HG03108 (cell line): ENCODE results near the gene HOXB5.

Experiments
- ATAC-seq: cut with Tn5 transposase; IDR thresholded peaks from one replicate; pipeline ENCODE4 v1.9.1; 2021; ENCODE audit warnings: moderate library complexity; ENCODE audit not compliant: unreplicated experiment

Gene HOXB5

DNA sequence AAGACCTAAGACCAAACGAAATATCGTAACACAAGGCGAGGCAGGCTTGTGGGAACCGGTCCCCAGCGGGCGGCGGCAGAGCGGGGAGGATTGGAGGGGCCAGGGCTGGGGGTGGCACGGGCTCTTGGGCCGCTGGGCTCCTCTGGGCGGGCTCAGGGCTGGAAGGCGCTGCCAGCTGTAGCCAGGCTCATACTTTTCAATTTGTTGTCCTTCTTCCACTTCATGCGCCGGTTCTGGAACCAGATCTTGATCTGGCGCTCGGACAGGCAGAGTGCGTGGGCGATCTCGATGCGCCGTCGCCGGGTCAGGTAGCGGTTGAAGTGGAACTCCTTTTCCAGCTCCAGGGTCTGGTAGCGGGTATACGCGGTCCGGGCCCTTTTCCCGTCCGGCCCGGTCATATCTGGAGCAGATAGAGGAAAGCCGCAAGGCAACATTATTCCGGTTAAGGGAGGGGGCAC, 1.5 kb downstream of the HOXB5 start:
- ATAC-seq = no peak

DNA sequence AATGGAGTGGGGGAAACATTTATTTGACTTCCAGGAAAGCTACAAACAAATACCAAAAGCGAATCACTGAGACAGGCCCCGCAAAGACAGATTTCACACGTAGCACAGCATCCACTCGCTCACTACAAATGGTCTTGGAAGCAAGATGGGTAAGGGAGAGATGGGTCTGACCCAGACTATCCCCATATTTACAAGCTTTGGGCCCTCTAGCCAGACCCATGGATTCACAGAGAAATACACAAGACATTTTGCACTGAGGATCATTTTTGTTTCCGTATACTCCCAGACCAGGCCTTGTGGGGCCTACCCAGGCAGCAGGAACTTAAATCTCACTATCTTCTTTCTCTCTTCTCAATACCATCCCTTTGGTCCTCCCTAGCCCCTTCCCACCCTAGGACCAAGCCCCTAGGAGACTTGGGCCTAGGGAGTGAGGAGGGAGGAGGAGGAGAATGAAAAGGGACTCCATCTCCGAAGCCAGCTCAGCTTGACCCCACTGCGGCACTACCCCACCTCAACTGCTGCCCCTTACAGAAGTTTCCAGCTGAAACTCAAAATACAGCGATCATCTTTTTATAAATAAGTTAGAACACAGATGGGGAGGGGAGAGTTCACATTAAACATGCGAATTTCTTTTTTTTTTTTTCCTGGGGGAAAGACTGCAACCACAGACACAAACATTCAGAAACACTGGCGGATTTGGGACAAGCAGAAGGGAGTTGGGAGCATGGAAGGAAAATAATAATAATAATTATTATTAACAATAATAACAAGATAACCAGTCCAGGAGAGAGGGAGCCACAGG, 2.1 kb downstream of the HOXB5 start:
- ATAC-seq = no peak

DNA sequence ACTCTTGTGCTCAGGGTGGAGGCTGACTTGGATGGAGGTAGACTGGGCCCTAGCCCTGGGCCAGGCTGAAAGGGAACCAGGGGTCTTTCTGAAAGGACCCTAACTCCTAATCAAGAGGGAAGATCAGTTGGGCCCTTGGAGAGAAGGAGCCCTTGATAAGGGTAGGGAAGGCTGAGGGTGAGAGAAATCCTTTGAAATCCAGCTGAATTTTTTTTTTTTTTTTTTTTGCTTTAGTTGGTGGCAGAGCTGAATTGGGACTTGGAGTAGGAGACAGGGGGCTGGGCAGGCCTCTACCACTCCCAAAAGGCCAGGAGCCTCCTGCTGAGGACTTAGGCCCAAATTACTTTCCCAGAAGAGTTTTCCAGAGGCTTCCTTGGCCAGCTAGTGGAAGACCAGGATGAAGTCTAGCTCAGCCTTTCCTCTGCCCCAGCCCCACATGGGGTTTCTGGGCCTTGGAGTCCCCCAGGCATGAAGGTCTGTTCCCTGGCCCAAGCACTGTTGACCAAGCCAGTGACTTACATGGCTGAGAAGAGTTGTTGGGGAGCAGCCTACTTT, 2.9 kb downstream of the HOXB5 start:
- no peak for ATAC-seq

DNA sequence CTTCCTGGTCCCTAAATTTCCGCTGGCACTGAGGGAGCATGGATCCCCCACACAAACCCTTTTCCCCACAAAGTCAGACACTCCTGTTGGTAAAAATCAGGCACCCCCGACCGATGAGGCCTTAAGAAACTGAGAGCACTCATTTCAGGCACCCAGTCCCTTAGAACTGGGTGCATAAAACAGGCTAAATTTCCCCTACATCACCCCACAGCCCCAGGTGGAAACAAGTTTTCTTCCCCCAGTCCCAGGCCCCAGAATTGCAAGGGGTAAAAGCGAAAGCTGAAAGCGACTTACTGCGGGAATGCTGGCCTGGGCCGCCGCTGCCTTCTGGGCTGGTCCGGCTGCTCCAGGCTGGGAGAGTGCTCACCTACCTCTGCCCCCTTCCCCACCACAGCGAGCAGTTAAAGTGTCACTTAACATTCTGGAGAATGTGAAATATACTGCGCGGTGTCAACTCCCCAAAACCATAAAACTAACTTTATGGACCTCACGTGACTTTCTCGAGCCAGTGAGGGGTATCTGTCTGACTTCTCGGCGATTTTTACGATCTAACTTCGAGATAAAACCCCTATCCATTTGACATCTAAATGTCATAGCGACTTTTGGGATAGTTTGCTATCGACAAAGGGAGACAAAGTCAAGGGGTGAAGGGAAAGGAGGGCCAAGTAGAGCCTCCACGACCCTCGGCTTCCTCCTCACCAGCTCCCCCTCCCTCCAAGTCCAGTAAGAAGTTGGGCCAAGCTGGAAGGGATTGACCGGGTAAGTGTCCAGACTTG, 3.6 kb downstream of the HOXB5 start, which contains the start of gene HOXB3:
TSS of gene HOXB3 (minus strand) at position 411 of the 776 bp plus-strand sequence. CDS start 37,767 bp downstream, outside the sequence.
- ATAC-seq = no peak

DNA sequence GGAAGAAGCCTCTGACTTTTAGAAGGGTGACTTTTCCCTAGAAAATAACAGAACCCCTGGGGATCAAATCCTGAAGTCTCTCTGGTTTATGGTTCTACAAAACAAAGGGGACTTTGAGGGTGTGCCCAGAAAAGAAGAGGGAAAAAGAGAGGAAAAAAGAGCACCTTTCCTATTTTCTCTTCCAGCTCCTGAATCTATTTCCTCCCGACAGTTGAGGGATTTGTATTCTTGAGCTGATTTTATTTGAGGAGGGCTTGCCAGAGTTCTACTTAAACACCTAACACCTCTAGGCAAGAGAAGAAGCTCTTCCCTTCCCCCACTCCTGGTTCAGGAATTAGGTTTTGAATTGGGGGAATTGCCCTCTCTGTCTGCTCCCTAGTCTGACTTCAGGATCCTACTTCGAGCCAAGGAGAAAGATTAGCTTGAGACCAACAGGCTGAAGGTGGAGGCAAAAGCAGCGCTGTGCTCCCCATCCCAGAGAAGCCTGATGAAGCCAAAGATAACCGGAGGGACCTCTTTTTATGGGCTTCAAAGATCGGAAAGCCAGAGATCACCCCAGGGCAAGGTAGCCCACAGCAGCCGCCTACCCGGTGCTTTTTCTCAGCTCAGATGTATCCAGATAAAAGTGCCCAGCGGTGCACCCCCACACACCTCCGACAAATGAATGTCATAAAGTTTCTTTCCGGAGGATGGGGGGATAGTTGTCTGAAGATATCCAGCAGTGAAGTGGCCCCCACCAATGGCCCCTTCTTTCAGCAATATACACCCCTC, 4.3 kb downstream of the HOXB5 start:
- no peak for ATAC-seq

DNA sequence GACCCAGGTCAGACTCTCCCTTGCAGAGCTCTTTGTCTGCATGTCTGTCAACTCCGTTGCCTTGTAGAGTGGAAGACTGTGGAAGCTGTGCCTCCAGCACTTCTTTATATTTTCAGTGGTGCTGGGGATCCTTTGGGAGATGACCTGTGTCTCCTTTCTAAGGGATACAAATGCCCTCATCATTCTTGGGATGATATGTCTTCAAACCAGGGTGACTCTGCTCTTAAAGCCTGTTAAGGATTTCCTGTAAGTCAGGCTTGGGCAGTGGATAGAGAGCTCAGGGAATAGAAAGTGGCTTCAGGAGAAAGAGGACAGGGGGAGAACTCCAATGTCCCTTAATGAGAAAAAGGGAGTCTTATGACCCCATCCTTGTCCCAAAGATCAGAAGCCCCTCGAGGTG, 5.1 kb downstream of the HOXB5 start:
- ATAC-seq = no peak

DNA sequence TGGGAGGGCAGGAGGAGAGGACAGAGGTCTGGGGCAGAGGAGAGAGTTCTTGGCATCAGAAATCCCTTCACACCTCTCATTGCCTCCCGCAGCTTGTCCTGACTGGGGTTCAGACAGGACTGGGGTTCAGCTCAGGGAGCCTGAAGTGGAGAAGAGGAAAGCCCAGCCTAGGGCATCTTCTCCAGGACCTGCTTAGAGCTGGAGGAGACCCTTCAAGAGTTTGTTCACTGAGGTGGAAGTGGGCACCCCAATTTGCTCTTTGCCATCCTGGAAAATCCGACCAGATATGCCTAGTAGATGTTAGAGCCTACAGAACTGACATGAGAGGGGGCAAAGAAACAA, 5.5 kb downstream of the HOXB5 start:
- no peak for ATAC-seq

DNA sequence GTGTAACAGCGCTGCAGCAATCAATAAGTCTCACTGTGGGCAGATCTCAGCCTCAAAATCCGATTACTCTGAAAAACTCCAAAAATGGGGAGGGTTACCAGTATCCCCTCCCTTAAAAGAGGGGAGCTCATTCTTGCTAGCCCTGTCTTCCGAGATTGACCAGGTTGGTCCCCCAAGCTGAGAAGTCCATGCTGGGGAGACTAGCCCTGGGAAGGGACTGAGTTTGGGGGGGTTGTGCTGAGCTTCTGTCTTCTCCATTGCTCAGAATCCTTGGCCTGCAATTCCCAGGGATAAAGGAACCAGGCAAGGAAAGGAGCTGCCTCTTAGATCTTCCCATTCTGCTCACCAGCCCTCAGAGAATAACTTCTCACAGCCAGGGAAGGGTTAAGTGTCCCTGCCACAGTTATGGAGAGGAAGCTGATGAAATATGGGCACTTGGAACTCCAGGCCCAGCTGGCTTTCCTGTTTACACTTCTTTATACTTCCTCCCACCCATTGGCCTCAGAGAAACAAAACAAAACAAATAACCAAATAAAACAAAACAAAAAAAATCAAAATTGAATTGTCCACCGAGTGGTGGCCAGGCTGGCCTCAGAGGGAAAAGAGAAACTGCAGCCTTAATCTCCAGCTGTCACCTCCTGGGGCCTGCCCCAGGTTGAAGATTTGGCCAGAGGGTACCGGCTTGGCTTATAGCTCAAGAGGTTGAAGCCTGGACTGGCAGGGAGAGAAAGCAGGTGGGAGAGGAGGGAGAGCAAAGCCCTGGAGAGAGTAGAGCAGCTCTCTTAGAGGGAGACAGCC, 6.1 kb downstream of the HOXB5 start:
- no peak for ATAC-seq

DNA sequence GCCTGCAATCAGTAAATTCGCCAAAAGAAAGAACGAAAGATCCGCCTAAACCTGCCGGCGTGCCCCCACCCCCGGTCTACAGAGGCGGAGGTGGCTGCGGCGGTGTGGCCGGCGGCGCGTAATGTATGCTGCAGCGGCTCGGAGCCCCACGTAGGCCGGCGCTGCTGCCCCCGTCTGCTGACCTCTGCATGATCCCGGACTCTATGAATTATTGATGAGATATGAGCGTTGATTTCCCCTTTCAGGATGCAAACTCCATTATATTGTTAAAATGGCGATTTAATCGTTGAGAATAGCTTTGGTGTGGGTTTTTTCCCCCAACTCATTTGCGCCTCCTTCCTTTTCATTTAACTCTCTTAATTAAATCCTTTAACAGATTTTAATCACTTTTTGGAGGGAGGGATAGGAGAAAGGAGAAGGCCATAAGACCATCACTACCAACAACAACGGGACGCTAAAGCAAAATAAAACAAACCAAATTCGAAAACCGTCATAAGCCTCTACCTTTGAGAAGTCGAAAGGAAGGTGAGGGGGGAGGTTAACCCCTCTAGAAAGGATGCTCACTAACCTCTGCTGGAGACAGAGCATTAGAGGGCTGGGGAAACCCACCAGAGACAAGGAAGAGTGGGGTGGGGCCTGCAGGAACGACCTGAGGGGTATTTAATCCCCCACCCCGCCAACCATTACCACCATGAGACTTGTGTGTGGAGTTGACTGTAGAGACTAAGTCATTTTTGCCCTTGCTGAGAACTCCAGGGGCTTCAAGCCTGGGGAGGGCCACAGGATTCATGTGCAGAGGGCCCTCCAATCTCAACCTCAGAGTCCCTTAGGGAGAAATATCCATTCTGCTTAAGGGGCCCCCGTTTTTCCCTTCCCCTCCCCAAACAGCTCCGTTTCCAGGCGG, 7.0 kb downstream of the HOXB5 start:
- ATAC-seq = no peak

DNA sequence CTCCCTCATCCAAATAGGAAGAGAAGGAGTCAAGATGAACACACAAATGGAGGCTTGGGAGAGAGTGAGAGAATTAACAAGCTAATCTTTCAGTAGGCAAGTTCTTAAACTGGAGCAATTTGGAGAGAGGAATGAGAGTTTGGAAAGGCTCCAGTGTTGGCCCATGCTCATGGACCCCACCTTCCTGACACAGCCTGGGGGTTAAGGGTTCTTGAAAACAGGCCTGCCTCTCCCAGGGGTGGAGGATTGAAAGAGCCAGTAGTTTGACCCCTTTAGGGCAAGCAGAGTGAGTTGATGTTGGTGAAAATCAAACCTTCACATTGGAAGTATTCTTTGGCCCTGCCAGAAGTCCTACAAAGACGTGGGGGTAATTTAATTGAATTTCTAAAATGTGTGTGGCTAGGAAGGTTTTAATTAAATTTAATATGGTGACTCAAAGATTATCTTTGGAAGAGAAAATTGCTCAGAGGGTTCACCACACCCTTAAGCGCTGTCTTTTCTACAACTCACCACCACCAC, 9.3 kb downstream of the HOXB5 start:
- ATAC-seq = no peak

DNA sequence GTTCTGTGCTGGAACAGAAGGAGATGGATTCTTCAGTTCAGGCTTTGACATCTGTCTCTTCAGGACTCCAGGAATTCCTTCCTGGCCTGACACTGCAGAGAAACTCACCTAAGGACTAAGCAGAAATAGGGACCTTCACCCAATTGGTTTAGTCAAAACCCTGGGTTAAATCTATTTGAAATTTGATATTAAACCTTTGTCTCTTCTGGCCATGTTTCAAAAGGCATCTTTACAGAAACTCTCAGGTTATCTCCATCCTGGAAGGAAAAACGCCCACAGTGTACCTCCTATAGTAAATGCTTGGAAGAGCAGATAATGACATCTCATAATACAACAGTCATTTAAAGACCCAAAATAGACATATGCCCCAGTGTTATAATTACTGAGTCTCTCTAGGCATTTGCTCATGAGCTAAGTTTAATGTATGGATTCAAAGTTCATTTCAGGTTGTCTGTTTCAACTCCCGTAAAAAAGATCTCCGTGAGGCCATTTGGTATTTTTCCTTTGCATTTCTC, 9.8 kb downstream of the HOXB5 start:
- no peak for ATAC-seq

DNA sequence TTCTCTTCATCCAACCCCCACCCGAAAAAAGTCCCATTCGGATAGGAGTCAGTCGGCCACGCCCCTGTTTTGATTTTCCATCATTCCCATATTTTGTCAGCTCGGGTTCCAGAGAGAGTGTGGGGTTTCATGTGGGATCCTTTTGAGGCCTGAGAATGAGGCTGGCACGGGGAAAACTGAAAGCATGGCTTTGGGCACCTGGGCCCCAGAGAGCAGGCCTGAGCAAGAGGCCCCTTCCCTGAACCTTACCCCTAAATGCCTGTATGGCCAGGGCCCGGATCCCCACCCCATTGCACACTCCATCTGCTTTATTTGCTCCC, 10.9 kb downstream of the HOXB5 start:
- no peak for ATAC-seq

DNA sequence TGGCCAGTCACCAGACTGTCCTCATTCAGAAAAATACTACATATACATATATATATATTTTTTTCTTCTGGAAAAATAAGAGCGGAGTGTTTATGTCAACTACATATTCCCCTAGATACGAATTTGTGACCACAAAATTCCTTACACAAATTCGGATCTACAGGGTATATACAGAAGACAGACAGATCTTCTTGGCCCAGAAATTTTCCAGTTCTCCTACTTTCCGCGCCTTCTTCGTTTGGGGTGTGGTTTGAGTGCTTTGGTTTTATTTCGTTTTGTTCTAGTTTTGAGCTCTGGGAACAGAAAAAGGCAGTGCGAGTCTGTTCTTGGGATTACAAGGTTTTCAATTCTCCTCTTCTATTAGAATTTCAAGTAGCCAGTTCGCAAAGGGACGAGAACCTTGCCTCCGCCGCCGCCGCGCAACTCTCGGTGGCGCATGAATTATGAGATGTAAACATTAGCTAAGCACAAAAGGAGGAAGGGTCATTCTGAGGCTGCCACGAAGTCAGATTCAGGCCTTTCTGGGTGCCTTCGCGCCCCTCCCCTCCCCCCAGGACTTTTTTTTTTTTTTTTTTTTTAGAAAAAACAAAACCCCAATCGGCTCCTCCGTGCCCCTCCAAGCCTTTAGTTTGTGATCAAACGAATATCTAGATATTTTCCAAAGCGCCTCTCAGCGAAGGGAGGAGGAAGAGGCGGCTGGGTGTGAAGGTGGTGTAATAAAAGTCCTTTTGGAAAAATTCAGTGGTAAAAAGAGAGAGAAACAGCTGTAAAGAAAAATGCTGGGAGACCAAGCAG, 13.6 kb downstream of the HOXB5 start:
- ATAC-seq = no peak

DNA sequence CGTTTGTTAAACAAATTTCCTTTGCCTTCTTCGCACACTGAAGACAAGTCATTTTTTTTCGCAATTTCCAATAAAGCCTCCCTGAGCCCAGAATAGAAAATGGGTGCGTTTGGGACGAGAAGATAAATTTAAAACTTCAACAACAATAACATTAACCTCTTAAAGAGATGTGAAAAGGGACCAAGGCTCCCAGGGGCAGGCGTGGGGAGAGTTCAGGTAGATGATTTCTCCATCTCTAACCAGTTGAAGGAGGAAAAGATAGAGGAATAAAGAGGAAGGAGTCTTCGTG, 14.2 kb downstream of the HOXB5 start:
- ATAC-seq = no peak

DNA sequence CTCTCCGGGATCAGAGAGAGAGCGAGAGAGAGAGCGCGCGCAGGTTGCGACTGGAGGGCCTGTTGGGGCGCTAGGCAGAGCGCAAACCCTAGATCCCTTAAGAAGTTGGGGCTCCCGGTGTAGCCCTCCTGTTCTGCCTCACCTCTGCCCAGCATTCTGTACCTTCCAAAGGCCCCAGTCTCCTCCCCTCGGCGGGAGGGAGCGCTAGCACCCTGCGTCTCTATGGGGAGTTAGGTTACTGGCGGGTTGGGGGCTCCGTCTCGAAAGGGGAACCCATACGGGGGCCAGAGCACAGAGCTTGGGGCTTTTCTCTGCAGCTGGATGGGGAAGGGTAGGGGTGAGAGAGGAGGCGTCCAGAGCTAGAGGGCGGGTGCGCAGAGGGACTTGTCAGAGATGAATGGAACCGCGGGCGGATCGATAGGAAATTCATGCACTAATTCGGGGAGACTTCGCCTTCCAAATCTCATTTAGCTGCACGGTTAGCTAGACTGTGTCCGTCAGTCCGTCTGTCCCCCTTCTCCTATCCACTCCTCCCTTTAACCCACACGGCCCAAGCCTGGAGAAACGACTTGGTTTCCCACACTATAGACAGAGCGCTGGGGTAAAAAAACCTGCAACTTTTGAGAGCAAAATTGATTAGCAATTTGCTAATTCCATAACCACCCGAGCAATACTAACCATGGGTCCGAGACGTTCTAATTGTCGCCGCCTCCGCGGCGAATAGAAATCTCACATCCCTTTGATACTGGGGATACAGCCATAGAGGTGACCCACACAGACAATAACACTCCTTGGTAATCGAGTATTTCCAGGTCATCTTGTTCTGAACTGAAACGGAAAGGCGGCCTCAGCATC, 14.7 kb downstream of the HOXB5 start:
- peak; percentile 17 for ATAC-seq

DNA sequence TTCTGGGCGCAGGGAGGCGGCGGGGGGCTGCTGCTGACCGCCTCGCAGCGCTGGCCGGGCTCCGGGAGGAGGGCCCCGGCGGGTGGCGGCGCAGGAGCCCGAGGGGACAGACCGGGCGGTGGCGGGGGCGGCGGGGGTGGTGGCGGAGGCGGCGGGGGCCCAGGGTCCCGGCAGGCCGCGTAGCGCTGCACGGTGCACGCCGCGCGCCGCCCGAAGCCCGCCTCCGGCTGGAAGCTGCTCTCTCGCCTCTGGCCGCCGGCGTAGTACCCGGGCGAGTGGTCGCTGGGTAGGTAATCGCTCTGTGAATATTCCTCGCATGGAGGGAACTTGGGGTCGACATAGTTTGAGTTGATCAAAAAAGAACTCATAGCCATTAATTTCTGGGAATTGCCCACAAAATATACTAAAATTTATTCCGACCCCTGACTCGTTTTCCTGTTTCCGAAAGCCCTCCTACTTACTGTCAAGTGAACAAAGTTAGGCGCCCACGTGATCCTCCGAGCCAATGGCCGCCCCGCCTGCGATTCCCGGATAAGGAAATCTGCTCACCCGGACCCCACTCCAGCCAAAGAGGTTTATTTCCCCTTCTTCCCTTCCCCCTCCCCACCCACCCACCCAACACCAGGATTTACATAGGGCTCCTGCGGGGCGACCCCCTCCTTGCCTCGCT, 15.5 kb downstream of the HOXB5 start, which contains the start of gene HOXB4:
TSS of gene HOXB4 (minus strand) at position 405 of the 670 bp plus-strand sequence. CDS start at position 374, 31 bp downstream.
- peak; percentile 53 for ATAC-seq
